ENCODE data around the gene LMF1. TPM values are rescaled to one million over a fixed set of nuclear protein-coding genes. Genes with fewer than 3 reads are reported as not detected.

Gene LMF1
- total and polyA plus RNA-seq, 2 of the 4 experiments (the other 2 are of a cell fraction): 7.7 to 13.1 TPM

- Histone ChIP-seq H3K4me3 (ENCODE audit: insufficient read depth, low read depth, low read length) (no peak overlapping the region), H3K27ac (ENCODE audit: insufficient read depth, low read length) (no peak overlapping the region), H2BK5ac (ENCODE audit: low read depth, low read length, poor library complexity, severe bottlenecking) (no peak overlapping the region), H2BK20ac (ENCODE audit: low read depth, low read length) (no peak overlapping the region), H3K36me3 (ENCODE audit: control insufficient read depth, insufficient read depth, low read length) (no peaks in the 10 kb centered on the region), H3K14ac (replicated peaks; ENCODE audit: low read depth, low read length) (no peak overlapping the region), H2AK9ac (replicated peaks; ENCODE audit: low read depth, low read length, poor library complexity) (no peak overlapping the region), H3K27me3 (ENCODE audit: control insufficient read depth, insufficient read depth, low read length) (peaks cover 51% of the 10 kb centered on the region), H3K23ac (ENCODE audit: low read depth, low read length) (no peak overlapping the region), H3K4ac (ENCODE audit: low read depth, low read length) (no peak overlapping the region), H3K9me3 (ENCODE audit: control insufficient read depth, insufficient read depth, low read length) (peaks cover 28% of the 10 kb centered on the region), H4K5ac (ENCODE audit: low read depth, low read length) (no peak overlapping the region), H3K18ac (ENCODE audit: low read depth, low read length) (no peak overlapping the region), H3K79me1 (ENCODE audit: low read depth in 1 of 2, low read length in 2 of 2) (no peaks in the 10 kb centered on the region), H3K4me2 (ENCODE audit: low read depth, low read length) (no peak overlapping the region), H3K9ac (ENCODE audit: low read depth, low read length) (no peak overlapping the region), H4K20me1 (ENCODE audit: insufficient read depth, low read length) (no peaks in the 10 kb centered on the region; the same call in 1 of the 2 replicates), H2BK15ac (ENCODE audit: low read depth, low read length) (no peak overlapping the region), H2AFZ (replicated peaks; ENCODE audit: low read length, poor library complexity) (no peak overlapping the region), H4K91ac (ENCODE audit: insufficient read depth, low read depth, low read length) (no peak overlapping the region), H3K9me1 (ENCODE audit: insufficient read depth, low read length) (no peaks in the 10 kb centered on the region), H3K56ac (ENCODE audit: extremely low read depth, insufficient read depth, low read length) (no peak overlapping the region), H2AK5ac (ENCODE audit: low read depth, low read length) (no peak overlapping the region), H4K8ac (ENCODE audit: low read depth in 2 of 2, low read length in 2 of 2) (no peak overlapping the region), H2BK120ac (ENCODE audit: low read depth, low read length) (no peak overlapping the region), H3K4me1 (ENCODE audit: control insufficient read depth, insufficient read depth, low read length) (peaks cover 7% of the 10 kb centered on the region)
- ChIA-PET CTCF (no interaction called here), POLR2A (ENCODE audit: unreplicated experiment) (no interaction called here)
- intact Hi-C loops (cut with micrococcal nuclease) (no loop called here), in situ Hi-C loops (cut with MboI; ENCODE audit: low sequenced_read_pairs) (no loop called here), dilution Hi-C loops (cut with HindIII; ENCODE audit: low sequenced_read_pairs, unreplicated experiment) (no loop called here)
- no TSS peak for BruUV-seq (replicated peaks)
- WGBS, 2 experiments (ENCODE audit: extremely low coverage in 2 of 2, insufficient read length in 1 of 2): 94% methylated on average over 3 of the region's 11 CpGs; no CpG with 5 or more reads in 1 of the 2 experiments
- ATAC-seq (ENCODE audit: low read depth): no peak
- no peak for DNase-seq
- TF ChIP-seq RCOR1 (IDR thresholded peaks at IDR 0.05; ENCODE audit: insufficient replicate concordance, low read length): no peak
- TF ChIP-seq MXI1 (IDR thresholded peaks at IDR 0.05; ENCODE audit: borderline replicate concordance, low read depth, low read length): no peak
- TF ChIP-seq ELK1 (IDR thresholded peaks at IDR 0.05; ENCODE audit: borderline replicate concordance, low read depth, low read length): no peak
- no peak for TF ChIP-seq NFE2L2 (IDR thresholded peaks at IDR 0.05; ENCODE audit: low read depth, low read length)
- no peak for TF ChIP-seq FOS (IDR thresholded peaks at IDR 0.05; ENCODE audit: low read depth, low read length)
- TF ChIP-seq POLR2A (IDR thresholded peaks at IDR 0.05; ENCODE audit: low read depth, low read length): no peak
- TF ChIP-seq CEBPB (IDR thresholded peaks at IDR 0.05; ENCODE audit: low read depth, low read length): no peak
Measured at GRCh38 chr16:998615-999014, 27.8 kb upstream of the LMF1 start.
